ENCODE results near the gene CAND2.
A peak's percentile ranks its signal among the peaks of the same experiment; 100 is the strongest.

CAND2 gene

GRCh38 chr3:12807066-12807465 lies 10.6 kb downstream of the CAND2 start:
- no peak for DNase-seq (ENCODE audit: low spot score)

DNA sequence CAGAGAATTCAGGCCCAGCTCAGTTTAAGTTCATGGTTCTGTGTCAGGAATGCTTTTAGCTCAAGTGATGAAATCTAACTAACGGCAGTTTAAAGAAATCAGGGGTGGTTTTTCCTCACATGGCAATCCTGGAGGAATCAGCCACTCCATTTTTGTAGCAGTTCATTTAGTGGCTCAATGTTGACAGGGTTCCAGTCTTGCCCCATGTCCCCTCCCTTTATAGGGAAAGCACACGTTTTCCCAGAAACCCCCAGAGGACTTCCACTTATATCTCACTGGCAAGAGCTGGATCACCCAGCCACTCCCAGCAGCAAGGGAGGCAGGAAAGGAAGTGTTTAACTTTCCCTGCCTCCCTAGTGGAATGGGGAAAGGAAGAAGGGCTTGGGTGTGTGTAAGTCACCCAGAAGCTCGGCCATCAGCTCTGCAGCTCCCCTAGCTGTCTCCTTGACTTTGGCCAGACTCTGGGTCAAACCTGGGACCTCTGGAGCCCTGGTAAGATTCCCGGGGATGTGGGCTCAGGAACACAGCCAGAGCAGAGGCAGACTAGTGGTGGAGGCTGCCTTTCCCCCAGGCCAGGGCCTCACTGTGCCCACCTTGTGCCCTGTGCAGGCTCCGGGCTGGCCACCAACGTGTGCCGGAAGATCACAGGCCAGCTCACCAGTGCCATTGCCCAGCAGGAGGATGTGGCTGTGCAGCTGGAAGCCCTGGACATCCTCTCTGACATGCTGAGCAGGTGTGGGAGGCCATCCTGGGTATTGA lies 11.3 kb downstream of the CAND2 start:
- no peak for DNase-seq (ENCODE audit: low spot score)

- DNase-seq (ENCODE audit: low spot score) = no peak
These were observed 12.1 kb downstream of the CAND2 start for GRCh38 chr3:12808587-12808986.

DNA sequence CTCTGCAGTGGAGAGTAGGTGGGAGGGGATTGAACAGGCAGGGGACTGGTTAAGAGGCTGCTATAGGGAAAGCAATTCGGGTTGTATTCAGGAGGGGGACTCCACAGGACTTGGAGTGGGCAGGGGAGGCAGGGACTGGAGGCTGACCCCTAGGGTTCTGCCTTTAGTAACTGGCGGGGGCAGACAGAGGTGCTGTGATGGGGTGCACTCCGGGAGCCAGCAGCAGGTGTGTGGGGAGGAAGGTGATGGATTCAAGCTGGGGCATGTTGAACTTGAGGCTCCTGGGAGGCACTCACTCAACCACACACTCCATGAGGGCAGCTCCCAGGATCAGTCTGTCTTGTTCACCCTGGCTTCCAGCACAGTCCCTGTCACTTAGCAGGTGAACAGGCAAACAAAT lies 12.5 kb downstream of the CAND2 start:
- DNase-seq (ENCODE audit: low spot score) = no peak

DNA sequence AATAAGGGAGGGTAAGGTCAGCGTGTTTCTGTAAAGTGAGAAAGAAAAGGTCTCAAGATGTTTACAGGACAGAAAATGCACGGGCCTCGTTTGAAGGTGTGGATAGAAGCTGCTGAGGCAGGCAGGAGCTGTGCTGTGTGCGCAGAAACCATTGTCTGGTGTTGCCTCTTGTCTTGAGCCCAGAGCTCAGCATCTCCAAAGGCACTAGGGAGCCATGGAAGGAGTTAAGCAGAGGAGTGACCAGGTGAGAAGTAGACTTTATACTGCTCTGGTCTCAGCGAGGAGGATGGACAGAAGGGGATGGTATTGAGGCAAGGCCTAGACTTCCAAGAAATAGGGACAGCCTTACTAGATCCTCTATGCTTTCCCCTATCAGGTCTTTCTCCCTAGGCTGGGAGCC lies 13.0 kb downstream of the CAND2 start:
- DNase-seq (ENCODE audit: low spot score) = no peak

DNA sequence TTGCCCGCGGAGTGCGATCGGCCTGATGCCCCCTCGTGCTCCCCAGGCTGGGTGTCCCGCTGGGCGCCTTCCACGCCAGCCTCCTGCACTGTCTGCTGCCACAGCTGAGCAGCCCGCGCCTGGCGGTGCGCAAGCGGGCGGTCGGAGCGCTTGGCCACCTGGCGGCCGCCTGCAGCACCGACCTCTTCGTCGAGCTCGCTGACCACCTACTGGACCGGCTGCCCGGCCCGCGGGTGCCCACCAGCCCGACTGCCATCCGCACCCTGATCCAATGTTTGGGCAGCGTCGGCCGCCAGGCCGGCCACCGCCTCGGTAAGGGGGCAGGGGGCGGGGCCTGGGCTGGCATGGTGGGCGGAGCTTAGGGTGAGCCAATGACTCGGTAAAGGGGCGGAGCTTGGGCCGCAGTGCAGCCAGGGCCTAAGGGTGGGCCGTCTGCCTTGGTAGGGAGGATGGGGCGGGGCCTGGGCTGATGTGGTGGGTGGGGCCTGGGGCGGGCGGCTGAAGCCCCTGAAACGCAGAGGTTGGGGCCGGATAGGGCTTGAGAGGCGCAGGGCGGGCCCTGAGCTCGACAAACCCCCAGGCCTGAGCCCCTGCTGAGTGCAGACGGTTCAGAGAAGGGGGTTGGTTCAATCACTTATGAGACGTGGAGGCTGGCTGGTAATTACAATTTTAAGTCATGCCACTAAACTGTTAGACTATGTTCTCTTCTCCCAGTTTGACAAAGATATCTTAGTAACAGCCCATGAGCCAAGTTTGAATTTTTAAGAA lies 13.7 kb downstream of the CAND2 start:
- DNase-seq (ENCODE audit: low spot score) = peak; percentile 96

GRCh38 chr3:12810961-12811360 lies 14.5 kb downstream of the CAND2 start:
- DNase-seq (ENCODE audit: low spot score) = no peak

DNA sequence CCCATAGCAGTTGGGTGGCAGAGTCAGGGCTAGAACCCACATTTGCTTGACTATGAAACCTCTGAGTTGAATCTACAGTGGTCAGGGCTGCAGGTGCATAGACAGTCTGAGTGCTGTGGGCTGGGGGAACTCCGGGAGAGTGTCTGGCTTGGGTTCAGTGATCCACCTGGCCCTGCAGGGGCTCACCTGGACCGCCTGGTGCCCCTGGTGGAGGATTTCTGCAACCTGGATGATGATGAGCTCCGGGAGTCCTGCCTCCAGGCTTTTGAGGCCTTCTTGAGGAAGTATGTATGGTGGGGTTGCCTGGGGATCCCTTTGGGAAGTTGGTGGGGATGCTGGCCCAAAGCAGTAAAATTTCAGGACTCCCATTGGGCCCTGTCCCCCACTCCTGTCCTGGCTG lies 16.3 kb downstream of the CAND2 start:
- no peak for DNase-seq (ENCODE audit: low spot score)

DNA sequence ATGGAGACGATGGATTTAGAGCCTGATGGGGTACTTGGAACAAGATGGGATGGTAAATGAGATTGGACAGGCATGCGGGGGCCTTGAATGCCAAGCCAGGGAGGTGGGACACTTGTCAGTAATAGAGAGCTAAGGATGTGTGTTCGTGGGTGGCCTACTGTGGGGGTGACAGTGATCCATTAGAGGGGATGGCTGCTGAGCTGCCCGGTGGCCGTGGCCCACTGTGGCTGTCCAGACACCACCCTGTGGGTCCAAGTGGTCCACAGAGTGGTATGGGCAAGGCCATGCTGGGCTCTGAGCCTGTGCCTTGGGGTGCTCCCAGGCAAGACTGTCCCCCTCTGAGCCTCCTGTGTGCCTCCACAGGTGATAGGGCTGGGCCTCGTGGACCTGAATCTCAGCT lies 17.5 kb downstream of the CAND2 start:
- no peak for DNase-seq (ENCODE audit: low spot score)

DNA sequence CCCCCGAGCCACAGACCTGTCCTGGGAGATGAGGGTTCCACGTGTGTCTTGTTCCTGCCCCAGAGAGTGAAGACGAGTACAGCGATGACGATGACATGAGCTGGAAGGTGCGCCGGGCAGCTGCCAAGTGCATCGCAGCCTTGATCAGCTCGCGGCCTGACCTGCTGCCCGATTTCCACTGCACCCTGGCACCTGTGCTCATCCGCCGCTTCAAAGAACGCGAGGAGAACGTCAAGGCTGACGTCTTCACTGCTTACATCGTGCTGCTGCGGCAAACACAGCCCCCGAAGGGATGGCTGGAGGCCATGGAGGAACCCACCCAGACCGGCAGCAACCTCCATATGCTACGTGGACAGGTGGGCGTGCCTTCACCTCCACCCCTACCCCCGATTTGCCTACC lies 18.6 kb downstream of the CAND2 start:
- DNase-seq (ENCODE audit: low spot score) = no peak

GRCh38 chr3:12815719-12816118 lies 19.2 kb downstream of the CAND2 start:
- DNase-seq (ENCODE audit: low spot score) = no peak

GRCh38 chr3:12816521-12817342 lies 20.3 kb downstream of the CAND2 start:
- no peak for DNase-seq (ENCODE audit: low spot score)

DNA sequence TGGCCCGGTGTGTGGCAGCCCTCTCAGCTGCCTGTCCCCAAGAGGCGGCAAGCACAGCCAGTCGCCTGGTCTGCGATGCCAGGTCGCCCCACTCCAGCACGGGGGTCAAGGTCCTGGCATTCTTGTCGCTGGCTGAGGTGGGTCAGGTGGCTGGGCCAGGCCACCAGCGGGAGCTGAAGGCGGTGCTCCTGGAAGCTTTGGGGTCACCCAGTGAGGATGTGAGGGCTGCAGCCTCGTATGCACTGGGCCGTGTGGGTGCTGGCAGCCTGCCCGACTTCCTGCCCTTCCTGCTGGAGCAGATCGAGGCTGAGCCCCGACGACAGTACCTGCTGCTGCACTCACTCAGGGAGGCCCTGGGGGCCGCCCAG lies 20.8 kb downstream of the CAND2 start:
- DNase-seq (ENCODE audit: low spot score) = no peak

DNA sequence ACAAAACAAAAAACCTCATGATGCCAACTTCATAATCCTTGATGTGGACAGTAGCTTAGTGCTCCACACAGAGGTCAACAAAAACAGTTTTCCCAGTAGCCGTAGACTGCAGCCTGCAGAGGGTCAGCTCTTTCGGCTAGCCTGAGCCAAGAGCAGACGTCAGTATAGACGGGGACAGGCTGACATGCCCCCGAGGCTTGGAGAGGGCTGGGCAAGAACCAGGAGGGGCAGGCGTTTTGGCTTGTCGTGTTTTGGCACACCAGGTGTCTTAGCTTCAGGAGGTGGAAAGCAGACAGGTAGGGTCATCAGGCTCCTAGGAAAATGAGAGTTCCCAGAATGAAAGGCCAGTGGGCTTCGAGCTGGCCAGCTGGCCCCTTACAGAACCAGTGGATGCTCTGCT lies 21.8 kb downstream of the CAND2 start:
- no peak for DNase-seq (ENCODE audit: low spot score)

- DNase-seq (ENCODE audit: low spot score) = no peak
These were observed 22.3 kb downstream of the CAND2 start for GRCh38 chr3:12818773-12819172.

DNA sequence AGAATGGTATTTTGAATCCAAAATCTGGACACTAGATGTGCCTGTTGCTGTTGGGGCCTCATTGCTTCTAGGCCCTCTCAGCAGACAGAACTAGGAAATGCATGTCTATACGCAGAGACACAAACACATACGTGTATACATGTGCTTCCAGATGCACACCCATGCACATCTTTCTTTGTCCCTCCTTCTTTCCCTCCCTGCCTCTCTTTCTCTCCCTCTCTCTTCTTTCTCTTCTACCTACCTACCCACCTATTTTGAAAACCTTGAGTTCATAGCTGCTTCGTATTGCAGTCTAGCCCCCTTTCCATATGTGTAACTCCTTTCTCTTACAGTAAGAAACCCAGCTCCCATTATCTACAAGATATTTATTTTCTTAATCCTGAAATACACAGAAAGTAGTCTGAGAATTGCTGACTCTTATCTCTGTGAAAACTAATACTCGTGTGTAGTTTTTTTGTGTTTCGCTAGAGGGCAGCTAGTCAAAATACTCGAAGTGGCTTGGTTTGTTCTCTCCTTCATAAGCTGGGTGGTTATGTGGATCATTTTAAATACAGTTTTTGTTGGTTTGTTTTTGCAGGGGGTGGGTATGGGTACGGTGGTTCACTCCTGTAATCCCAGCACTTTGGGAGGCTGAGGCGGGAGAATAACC lies 26.4 kb downstream of the CAND2 start:
- peak; percentile 65 for DNase-seq (ENCODE audit: low spot score)

DNA sequence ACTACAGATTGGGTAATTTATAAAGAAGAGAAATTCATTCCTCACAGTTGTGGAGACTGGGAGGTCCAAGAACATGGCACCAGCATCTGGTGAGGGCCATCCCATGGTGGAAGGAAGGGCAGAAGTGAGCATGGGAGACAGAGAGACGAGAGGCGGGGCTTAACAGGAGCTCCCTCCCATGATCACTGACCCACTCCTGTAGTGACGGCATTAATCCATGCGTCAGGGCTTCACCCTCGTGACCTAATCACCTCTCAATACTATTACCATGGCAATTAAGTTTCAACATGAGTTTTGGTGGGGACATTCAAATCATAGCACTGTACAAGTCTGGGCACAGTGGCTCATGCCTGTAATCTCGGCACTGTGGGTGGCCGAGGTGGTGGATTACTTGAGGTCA lies 27.8 kb downstream of the CAND2 start:
- DNase-seq (ENCODE audit: low spot score) = no peak

DNA sequence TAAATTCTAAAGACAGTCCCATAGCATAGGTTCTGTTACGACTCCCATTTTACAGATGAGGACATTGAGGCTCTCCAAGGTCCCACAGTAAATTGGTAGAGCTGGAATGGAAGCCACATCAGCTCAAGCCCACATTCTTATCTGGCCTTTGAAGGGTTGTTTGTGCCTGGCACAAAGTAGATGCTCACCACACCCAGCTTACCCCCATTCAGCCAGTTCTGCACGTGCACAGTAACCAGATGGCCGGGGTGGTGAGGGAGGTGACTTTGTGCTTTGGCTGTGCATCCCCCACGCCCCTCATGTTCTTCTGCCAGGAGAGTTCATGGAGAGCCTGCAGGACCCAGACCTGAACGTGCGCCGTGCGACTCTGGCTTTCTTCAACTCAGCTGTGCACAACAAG lies 28.7 kb downstream of the CAND2 start:
- DNase-seq (ENCODE audit: low spot score) = peak; percentile 44

- DNase-seq (ENCODE audit: low spot score) = no peak
These were observed 32.3 kb downstream of the CAND2 start for GRCh38 chr3:12828751-12829150.

GRCh38 chr3:12829404-12829803 lies 32.9 kb downstream of the CAND2 start:
- DNase-seq (ENCODE audit: low spot score) = no peak

DNA sequence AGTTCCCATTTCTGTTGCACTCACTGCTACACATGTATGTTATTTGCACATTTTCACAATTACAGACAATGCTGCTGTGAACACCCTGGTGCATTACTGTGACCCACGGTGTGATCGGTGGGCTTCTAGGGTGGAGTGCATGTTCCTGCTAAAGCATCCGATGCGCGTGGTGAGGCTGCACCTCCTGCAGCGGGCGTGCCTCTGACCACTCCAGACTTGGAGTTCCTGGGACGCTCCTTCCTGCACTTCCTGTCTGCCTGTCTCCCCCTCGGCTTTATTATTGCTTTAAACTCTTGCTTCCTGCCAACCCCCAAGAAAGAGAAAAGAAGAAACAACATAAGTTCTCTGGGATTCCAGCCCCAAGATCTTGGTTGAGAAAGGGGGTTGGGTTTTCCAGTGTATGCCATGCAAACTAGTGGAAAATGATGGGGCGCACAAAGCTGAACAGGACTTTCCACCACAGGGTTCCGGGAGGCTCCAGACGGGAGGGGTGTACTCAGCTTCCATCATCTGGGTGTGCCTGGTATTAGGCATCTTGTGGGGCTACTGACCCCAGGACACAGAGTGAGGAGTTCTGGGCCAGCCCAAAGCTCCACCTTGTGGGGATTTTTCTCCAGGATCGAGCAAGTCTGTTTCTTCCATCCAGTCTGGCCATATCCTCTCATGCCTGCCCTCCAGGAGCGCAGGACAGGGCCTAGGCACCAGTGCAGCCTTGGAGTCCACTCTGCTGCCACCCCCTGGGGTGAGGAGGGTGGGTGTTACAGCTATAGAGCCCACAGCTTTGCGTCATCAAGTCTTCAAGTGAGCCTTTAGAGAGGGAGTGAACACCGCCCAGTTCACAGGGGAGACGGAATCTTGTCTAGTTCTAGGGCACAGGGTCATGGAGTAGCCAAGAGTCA lies 33.7 kb downstream of the CAND2 start:
- DNase-seq (ENCODE audit: low spot score) = no peak

Measured in hematopoietic multipotent progenitor cell treated with erythropoietin and hydrocortisone succinate and interleukin-3 and kit ligand, for 17 days (in vitro differentiated cells).